AML-193 (cell line): Measurements from ENCODE around the gene KLK8.

Source experiments
- DNase-seq, 2 experiments: peaks; one replicate each; lab custom pipeline; 2025; lab: John Stamatoyannopoulos, UW

KLK8 gene

GRCh38 chr19:50949861-50950260, 51.5 kb downstream of the KLK8 start:
- DNase-seq = no peak

GRCh38 chr19:50947123-50947522, 54.3 kb downstream of the KLK8 start:
- DNase-seq = no peak
